ENCODE measurements around the gene AHNAK2. TPM values are rescaled to one million over a fixed set of nuclear protein-coding genes. Genes with fewer than 3 reads are reported as not detected.

AHNAK2 gene
- total RNA-seq, 4 donors from 2014 or later, result 3.2 to 19.0 (median 10.7) TPM

DNA sequence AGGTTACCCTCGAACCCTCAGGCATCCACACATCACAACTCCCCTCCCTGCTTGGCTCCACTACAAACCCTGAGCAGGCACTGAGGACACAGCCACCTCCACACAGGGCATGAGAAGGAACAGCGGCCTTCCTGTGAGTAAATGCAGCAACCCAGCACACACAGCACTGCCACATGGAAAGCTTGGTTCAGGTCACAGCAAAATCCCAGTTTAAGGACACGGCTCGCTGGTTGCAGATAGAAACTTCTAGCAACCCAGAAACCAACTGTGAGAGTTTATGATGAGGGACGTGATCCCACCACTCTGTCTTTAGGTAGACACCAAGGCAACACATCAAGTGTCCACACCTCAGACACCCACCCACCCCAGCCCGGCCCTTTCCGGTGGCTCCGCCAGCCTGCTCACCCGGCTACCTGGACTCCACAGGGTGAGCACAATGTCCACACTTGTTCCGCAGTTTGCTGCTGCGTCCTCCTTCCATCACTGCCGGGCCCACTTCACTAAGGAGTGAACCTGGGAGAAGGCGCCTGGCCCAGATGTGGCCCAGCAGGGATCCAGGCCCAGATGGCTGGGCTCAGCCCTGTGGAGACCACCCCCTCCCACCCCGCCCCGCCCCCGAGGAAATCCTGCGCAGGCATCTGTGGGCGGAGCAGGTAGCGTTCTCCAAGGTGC is 29.6 kb upstream of the AHNAK2 start:
- DNase-seq, result no peak
- H3K4me1 ChIP-seq, result peaks cover 0 to 6% (median 0%) of the 10 kb centered on the region in 4 donors
- TF ChIP-seq POLR2A (IDR thresholded peaks at IDR 0.05), result no peak
- TF ChIP-seq, protein P1, sequence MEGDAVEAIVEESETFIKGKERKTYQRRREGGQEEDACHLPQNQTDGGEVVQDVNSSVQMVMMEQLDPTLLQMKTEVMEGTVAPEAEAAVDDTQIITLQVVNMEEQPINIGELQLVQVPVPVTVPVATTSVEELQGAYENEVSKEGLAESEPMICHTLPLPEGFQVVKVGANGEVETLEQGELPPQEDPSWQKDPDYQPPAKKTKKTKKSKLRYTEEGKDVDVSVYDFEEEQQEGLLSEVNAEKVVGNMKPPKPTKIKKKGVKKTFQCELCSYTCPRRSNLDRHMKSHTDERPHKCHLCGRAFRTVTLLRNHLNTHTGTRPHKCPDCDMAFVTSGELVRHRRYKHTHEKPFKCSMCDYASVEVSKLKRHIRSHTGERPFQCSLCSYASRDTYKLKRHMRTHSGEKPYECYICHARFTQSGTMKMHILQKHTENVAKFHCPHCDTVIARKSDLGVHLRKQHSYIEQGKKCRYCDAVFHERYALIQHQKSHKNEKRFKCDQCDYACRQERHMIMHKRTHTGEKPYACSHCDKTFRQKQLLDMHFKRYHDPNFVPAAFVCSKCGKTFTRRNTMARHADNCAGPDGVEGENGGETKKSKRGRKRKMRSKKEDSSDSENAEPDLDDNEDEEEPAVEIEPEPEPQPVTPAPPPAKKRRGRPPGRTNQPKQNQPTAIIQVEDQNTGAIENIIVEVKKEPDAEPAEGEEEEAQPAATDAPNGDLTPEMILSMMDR (IDR thresholded peaks at IDR 0.05), result no peak
- peaks cover 0 to 22% (median 0%) of the 10 kb centered on the region in 3 donors for H3K36me3 ChIP-seq
- H3K9me3 ChIP-seq, result no peaks in the 10 kb centered on the region
- no peak overlapping the region for H3K27ac ChIP-seq
- H3K27me3 ChIP-seq, result no peaks in the 10 kb centered on the region
- H3K4me3 ChIP-seq, result no peak overlapping the region

DNA sequence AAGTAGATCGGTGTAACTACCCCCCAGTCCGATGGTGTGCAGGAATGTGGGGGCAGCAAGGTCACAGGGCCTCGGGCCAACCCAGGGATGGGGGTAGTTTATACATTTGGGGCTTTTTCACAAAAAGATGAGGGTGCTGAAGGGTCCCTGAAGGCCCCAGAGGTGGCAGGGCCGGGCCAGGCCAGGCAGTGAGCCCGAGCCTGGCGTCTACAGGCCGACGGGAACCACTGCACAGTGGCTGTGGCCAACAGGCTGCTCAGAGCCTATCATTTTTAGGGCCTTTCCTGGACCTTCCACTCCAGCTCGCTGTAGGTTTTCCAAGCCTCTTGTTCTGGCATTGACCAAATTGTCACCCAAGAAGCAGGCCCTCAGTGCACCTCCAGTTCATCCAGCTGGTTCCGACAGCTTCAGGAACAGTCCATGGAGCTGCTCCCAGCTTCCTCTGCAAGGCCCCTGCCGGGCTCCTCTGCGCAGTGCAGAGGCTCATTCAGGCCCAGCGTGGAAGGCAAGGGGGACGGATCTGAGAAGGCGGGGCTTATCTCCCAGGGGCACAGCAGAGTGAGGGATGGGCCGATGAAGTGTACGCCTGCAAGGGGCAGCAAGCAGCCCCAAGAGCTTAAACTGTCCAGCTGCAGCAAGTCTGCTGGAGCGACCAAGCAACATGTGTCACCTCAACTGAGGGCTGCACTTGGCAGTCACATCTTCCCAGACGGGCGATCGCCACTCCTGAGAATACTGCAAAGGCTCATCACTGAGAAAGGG is 28.8 kb upstream of the AHNAK2 start:
- TF ChIP-seq POLR2A (IDR thresholded peaks at IDR 0.05), result no peak
- TF ChIP-seq, protein P1 (IDR thresholded peaks at IDR 0.05), result no peak
- Histone ChIP-seq H3K9me3 (no peaks in the 10 kb centered on the region), H3K36me3 (peaks cover 0 to 22% (median 0%) of the 10 kb centered on the region in 3 donors)

DNA sequence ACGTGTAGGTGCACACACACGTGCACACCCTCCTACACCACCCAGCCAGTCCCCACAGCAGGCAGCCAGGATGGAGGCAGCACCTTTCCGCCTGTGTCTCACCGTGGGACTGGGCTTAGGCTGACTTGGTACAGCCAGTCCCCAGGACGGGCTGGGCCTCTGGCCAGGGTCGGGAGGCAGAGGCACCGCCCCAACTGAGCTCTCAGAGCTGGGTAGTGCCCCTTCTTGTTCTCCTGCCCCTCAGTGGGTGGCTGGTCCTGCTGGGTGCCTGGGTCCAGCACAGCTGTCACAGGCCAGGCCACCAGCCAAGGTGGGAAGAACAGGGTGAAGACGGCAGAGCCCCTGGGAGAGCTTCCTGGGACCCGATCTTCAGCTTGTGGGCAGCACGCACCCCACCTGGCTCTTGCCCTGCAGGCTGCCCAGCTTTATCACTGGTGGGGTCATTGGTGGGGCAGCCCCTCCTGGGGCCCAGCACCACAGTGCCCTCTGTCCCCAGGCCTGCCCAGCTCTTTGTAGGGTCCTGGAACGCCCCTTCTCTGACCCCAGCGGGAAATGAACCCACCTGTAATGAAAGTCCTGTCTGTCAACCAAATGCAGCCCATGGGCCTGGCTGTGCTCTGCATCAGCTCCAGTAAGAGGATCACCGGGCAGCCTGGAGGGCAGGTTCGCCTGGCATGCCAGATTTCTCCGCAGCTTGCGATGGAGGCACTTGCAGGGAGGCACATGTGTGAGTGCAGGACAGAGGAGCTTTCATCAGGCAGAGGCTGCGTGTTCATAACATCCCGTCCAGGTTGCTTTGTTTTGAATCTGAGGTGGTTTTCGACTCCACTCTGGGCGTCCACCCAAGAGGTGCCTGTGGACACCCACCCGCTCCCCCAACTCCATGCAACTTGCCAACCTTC is 28.0 kb upstream of the AHNAK2 start:
- H3K27me3 ChIP-seq, result no peaks in the 10 kb centered on the region
- DNase-seq, result no peak
- H3K9me3 ChIP-seq, result no peaks in the 10 kb centered on the region
- H3K4me1 ChIP-seq, result no peaks in the 10 kb centered on the region
- H3K4me3 ChIP-seq, result no peak overlapping the region
- H3K27ac ChIP-seq, result no peak overlapping the region
- TF ChIP-seq, protein P1 (IDR thresholded peaks at IDR 0.05), result no peak
- no peak for TF ChIP-seq POLR2A (IDR thresholded peaks at IDR 0.05)
- peaks cover 0 to 20% (median 0%) of the 10 kb centered on the region in 3 donors for H3K36me3 ChIP-seq

More for the DNA sequence above, 28.8 kb upstream of the AHNAK2 start:
- no peaks in the 10 kb centered on the region for H3K4me1 ChIP-seq
- H3K27ac ChIP-seq, result no peak overlapping the region
- H3K4me3 ChIP-seq, result no peak overlapping the region
- no peak for DNase-seq
- no peaks in the 10 kb centered on the region for H3K27me3 ChIP-seq

DNA sequence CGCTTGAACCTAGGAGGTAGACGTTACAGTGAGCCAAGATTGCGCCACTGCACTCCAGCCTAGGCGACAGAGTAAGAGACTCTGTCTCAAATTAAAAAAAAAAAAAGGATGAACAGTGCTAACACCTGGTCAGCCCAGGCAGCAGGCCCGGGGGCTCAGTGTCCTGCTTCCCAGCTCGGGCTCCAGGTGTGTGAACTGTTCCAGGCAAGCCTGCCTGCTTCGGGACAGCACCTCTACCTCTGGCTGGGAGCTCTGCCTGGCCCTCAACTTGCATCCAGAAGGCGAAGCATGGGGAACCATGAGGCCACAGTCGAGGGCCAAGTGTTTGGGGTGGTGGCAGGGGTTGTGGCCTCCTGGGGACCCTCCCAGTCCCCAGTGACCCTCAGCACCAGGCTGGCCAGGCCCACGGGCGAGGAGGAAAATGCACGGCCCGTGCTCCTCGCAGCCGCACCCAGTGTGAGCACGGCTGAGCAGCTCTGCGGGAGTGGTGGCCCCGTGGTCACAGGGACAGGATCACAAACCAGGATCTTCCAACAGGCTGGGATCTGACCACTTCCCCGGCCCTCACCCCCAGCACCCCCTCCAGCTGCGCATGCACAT is 27.3 kb upstream of the AHNAK2 start:
- DNase-seq, result no peak
- TF ChIP-seq POLR2A (IDR thresholded peaks at IDR 0.05), result no peak
- TF ChIP-seq, protein P1 (IDR thresholded peaks at IDR 0.05), result no peak
- Histone ChIP-seq H3K4me1 (no peaks in the 10 kb centered on the region), H3K27me3 (no peaks in the 10 kb centered on the region), H3K36me3 (peaks cover 0 to 14% (median 0%) of the 10 kb centered on the region in 3 donors), H3K9me3 (no peaks in the 10 kb centered on the region), H3K27ac (no peak overlapping the region), H3K4me3 (no peak overlapping the region)

DNA sequence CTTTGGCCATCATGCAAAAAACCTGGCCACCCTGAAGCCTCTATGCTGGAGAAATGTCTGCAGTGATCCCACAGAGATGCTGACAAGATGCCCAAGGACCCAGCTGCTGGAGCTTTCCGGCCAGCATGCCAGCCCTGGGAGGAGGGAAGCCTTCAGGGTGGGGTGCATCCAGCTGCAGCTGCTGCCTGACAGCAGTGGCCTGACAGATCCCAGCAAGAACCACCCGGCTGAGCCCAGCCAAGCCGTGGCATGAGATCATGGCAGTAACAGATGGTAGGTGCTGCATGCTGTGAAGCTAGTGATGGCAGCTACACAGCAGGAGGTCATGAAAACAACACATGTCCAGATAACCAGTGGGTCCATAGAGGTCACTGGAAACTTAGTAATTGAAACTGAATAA is 21.2 kb upstream of the AHNAK2 start:
- Histone ChIP-seq H3K4me1 (no peaks in the 10 kb centered on the region), H3K36me3 (no peaks in the 10 kb centered on the region), H3K9me3 (no peaks in the 10 kb centered on the region), H3K4me3 (no peak overlapping the region), H3K27ac (no peak overlapping the region), H3K27me3 (no peaks in the 10 kb centered on the region)
- DNase-seq, result no peak
- TF ChIP-seq, protein P1 (IDR thresholded peaks at IDR 0.05), result no peak
- no peak for TF ChIP-seq POLR2A (IDR thresholded peaks at IDR 0.05)

Data from Peyer's patch (tissue), 4 donors.